Transverse colon (tissue), 4 donors: ENCODE results near the gene ADCY1.

Experiments
- POLR2AphosphoS5 ChIP-seq, 3 donors: sonication (generic); formaldehyde crosslinking; IDR thresholded peaks; one replicate each; pipeline ENCODE4 v1.6.1; 2016; ENCODE audit warnings: antibody characterized with exemption in 3 of 3
- TF ChIP-seq, protein P1 (sequence below), 5 experiments: fragments of 200-600 bp in 3 of 5; fragments of 450-650 bp in 2 of 5; sonication (generic) in 3 of 5; IDR thresholded peaks; 1 replicate in 2 of 5; 2 replicates in 3 of 5; pipeline ENCODE4 v1.5.1; 2016 to 2017; ENCODE audit warnings: antibody characterized with exemption in 5 of 5, inconsistent platforms in 3 of 5, mild to moderate bottlenecking in 2 of 5, moderate library complexity in 1 of 5

DNA sequence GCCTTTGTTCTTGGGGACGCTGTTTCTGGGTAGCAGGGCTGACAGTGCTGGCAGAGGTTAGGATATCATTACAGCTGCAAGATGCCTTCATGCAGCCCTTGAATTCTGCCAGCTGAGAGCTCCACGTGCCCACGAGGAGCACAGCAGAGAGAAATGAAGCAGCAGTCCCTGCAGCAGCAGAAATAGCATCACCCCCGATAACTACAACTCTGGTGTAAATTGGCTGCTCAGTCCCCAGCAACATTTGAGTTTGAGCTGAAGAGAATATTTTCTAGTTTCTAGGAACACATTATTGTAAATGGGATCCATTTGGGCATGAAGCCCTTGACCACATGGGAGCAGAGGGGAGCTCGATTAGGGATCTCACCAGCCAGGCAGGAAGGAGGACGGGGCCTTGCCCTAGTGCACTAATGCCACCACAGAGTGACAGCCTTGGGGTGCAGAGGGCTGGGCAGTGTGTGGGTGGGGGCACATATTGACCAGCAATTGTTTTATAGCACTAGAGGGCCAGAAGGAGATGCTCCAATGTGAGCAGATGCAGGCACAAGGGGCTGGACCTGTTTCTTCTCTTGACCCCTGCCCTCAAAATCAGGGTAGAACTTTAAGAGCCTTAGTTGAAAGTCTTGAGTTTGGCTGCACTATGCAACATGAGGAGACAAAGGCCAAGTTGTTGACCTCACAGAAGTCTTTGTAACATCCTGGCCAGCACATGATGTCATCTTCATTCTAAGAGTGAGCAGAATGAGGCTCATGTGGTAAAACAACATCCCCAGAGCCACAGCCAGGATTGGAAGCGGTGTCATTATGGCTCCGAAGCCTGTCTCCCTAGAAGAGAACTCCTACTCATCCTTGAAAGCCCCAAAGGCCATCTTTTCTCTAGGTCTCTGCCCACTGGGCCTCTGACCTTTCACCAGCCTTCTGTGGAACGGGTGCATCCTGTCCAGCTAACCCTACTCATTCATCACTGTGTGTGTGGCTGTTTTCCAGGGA lies 52.6 kb downstream of the ADCY1 start:
- no peak for TF ChIP-seq POLR2AphosphoS5 (IDR thresholded peaks at IDR 0.05)
- TF ChIP-seq, protein P1, sequence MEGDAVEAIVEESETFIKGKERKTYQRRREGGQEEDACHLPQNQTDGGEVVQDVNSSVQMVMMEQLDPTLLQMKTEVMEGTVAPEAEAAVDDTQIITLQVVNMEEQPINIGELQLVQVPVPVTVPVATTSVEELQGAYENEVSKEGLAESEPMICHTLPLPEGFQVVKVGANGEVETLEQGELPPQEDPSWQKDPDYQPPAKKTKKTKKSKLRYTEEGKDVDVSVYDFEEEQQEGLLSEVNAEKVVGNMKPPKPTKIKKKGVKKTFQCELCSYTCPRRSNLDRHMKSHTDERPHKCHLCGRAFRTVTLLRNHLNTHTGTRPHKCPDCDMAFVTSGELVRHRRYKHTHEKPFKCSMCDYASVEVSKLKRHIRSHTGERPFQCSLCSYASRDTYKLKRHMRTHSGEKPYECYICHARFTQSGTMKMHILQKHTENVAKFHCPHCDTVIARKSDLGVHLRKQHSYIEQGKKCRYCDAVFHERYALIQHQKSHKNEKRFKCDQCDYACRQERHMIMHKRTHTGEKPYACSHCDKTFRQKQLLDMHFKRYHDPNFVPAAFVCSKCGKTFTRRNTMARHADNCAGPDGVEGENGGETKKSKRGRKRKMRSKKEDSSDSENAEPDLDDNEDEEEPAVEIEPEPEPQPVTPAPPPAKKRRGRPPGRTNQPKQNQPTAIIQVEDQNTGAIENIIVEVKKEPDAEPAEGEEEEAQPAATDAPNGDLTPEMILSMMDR (IDR thresholded peaks at IDR 0.05): no peak
